Measurements from ENCODE around the gene ECE1. TPM values are rescaled to one million over a fixed set of nuclear protein-coding genes. Genes with fewer than 3 reads are reported as not detected.
"Not testable (repeated sequence)": the region's sequence is repeated elsewhere in the genome, so short reads cannot be mapped to it uniquely, and the experiment has no call there.

The ECE1 gene
- total and polyA plus RNA-seq, 5 donors from 2014 or later: 25.7 to 140 (median 28.6) TPM

- H3K4me1 Mint-ChIP-seq, H3K27ac Mint-ChIP-seq: not testable (repeated sequence)
Measured at GRCh38 chr1:21208137-21208700, 82.0 kb downstream of the ECE1 start.

GRCh38 chr1:21206117-21206516 is 84.1 kb downstream of the ECE1 start:
- no peaks in the 10 kb centered on the region for H3K9me3 Mint-ChIP-seq
- no peak for ATAC-seq (ENCODE audit: low read depth in 2 of 2)

More at GRCh38 chr1:21208137-21208700, 82.0 kb downstream of the ECE1 start:
- H3K27me3 ChIP-seq (ENCODE audit: control insufficient read depth, insufficient read depth, low read length); H3K36me3 Mint-ChIP-seq; H3K9me3 Mint-ChIP-seq; H3K4me1 ChIP-seq (ENCODE audit: control insufficient read depth, insufficient read depth, low read length, poor library complexity, severe bottlenecking); H3K4me3 Mint-ChIP-seq; ATAC-seq (ENCODE audit: low read depth in 2 of 2); H3K4me3 ChIP-seq (ENCODE audit: low read depth, low read length); H3K9me3 ChIP-seq (ENCODE audit: control insufficient read depth in 2 of 2, low read length in 2 of 2); DNase-seq; H3K36me3 ChIP-seq (ENCODE audit: control insufficient read depth, insufficient read depth, low read length); H3K27me3 Mint-ChIP-seq; H3K27ac ChIP-seq (ENCODE audit: insufficient read depth, low read length, poor library complexity, severe bottlenecking): not testable (repeated sequence)

GRCh38 chr1:21205416-21205815 is 84.8 kb downstream of the ECE1 start:
- no peak overlapping the region for H3K27ac ChIP-seq (ENCODE audit: insufficient read depth, low read length, poor library complexity, severe bottlenecking)
- no peaks in the 10 kb centered on the region for H3K4me1 Mint-ChIP-seq
- no peaks in the 10 kb centered on the region for H3K36me3 ChIP-seq (ENCODE audit: control insufficient read depth, insufficient read depth, low read length)
- ATAC-seq (ENCODE audit: low read depth in 2 of 2) (no peak), DNase-seq (no peak)
- no peak overlapping the region for H3K4me3 ChIP-seq (ENCODE audit: low read depth, low read length)
- no peaks in the 10 kb centered on the region for H3K36me3 Mint-ChIP-seq
- H3K4me1 ChIP-seq (ENCODE audit: control insufficient read depth, insufficient read depth, low read length, poor library complexity, severe bottlenecking): no peaks in the 10 kb centered on the region
- no peak overlapping the region for H3K4me3 Mint-ChIP-seq
- no peaks in the 10 kb centered on the region for H3K9me3 ChIP-seq (ENCODE audit: control insufficient read depth in 2 of 2, low read length in 2 of 2)
- H3K27ac Mint-ChIP-seq: no peak overlapping the region
- H3K27me3 Mint-ChIP-seq: no peaks in the 10 kb centered on the region
- no peaks in the 10 kb centered on the region for H3K9me3 Mint-ChIP-seq
- H3K27me3 ChIP-seq (ENCODE audit: control insufficient read depth, insufficient read depth, low read length): no peaks in the 10 kb centered on the region

More at GRCh38 chr1:21206117-21206516, 84.1 kb downstream of the ECE1 start:
- no peaks in the 10 kb centered on the region for H3K27me3 ChIP-seq (ENCODE audit: control insufficient read depth, insufficient read depth, low read length)
- no peaks in the 10 kb centered on the region for H3K9me3 ChIP-seq (ENCODE audit: control insufficient read depth in 2 of 2, low read length in 2 of 2)
- no peak for DNase-seq
- no peak overlapping the region for H3K27ac ChIP-seq (ENCODE audit: insufficient read depth, low read length, poor library complexity, severe bottlenecking)
- Mint-ChIP-seq H3K27ac (no peak overlapping the region), H3K36me3 (no peaks in the 10 kb centered on the region), H3K4me1 (no peaks in the 10 kb centered on the region), H3K4me3 (no peak overlapping the region), H3K27me3 (no peaks in the 10 kb centered on the region)
- H3K4me3 ChIP-seq (ENCODE audit: low read depth, low read length): no peak overlapping the region
- no peaks in the 10 kb centered on the region for H3K36me3 ChIP-seq (ENCODE audit: control insufficient read depth, insufficient read depth, low read length)
- H3K4me1 ChIP-seq (ENCODE audit: control insufficient read depth, insufficient read depth, low read length, poor library complexity, severe bottlenecking): no peaks in the 10 kb centered on the region

GRCh38 chr1:21201650-21202049 is 88.6 kb downstream of the ECE1 start:
- H3K4me3 ChIP-seq (ENCODE audit: low read depth, low read length): no peak overlapping the region
- Mint-ChIP-seq H3K27ac (no peak overlapping the region), H3K36me3 (no peaks in the 10 kb centered on the region), H3K4me1 (no peaks in the 10 kb centered on the region), H3K9me3 (no peaks in the 10 kb centered on the region), H3K4me3 (peak overlapping the region in 1 of 4 donors; percentile 10), H3K27me3 (peaks cover 10% of the 10 kb centered on the region)
- DNase-seq: no peak
- H3K27ac ChIP-seq (ENCODE audit: insufficient read depth, low read length, poor library complexity, severe bottlenecking): no peak overlapping the region
- no peak for ATAC-seq (ENCODE audit: low read depth in 2 of 2)
- no peaks in the 10 kb centered on the region for H3K4me1 ChIP-seq (ENCODE audit: control insufficient read depth, insufficient read depth, low read length, poor library complexity, severe bottlenecking)
- H3K27me3 ChIP-seq (ENCODE audit: control insufficient read depth, insufficient read depth, low read length): no peaks in the 10 kb centered on the region
- no peaks in the 10 kb centered on the region for H3K36me3 ChIP-seq (ENCODE audit: control insufficient read depth, insufficient read depth, low read length)
- H3K9me3 ChIP-seq (ENCODE audit: control insufficient read depth in 2 of 2, low read length in 2 of 2): no peaks in the 10 kb centered on the region

GRCh38 chr1:21201238-21201637 is 89.0 kb downstream of the ECE1 start:
- not testable (repeated sequence) for H3K27ac ChIP-seq (ENCODE audit: insufficient read depth, low read length, poor library complexity, severe bottlenecking); H3K27ac Mint-ChIP-seq; ATAC-seq (ENCODE audit: low read depth in 2 of 2); H3K27me3 ChIP-seq (ENCODE audit: control insufficient read depth, insufficient read depth, low read length); H3K4me1 ChIP-seq (ENCODE audit: control insufficient read depth, insufficient read depth, low read length, poor library complexity, severe bottlenecking); H3K4me3 ChIP-seq (ENCODE audit: low read depth, low read length); H3K4me3 Mint-ChIP-seq; H3K9me3 ChIP-seq (ENCODE audit: control insufficient read depth in 2 of 2, low read length in 2 of 2); H3K4me1 Mint-ChIP-seq; H3K36me3 ChIP-seq (ENCODE audit: control insufficient read depth, insufficient read depth, low read length); H3K36me3 Mint-ChIP-seq; DNase-seq; H3K9me3 Mint-ChIP-seq
- peaks cover 10% of the 10 kb centered on the region for H3K27me3 Mint-ChIP-seq

GRCh38 chr1:21200767-21201166 is 89.5 kb downstream of the ECE1 start:
- Histone ChIP-seq H3K4me3 (ENCODE audit: low read depth, low read length) (no peak overlapping the region), H3K27ac (ENCODE audit: insufficient read depth, low read length, poor library complexity, severe bottlenecking) (no peak overlapping the region), H3K27me3 (ENCODE audit: control insufficient read depth, insufficient read depth, low read length) (no peaks in the 10 kb centered on the region), H3K9me3 (ENCODE audit: control insufficient read depth in 2 of 2, low read length in 2 of 2) (no peaks in the 10 kb centered on the region), H3K36me3 (ENCODE audit: control insufficient read depth, insufficient read depth, low read length) (no peaks in the 10 kb centered on the region), H3K4me1 (ENCODE audit: control insufficient read depth, insufficient read depth, low read length, poor library complexity, severe bottlenecking) (no peaks in the 10 kb centered on the region)
- H3K9me3 Mint-ChIP-seq: no peaks in the 10 kb centered on the region
- no peaks in the 10 kb centered on the region for H3K36me3 Mint-ChIP-seq
- peaks cover 10% of the 10 kb centered on the region for H3K27me3 Mint-ChIP-seq
- H3K4me3 Mint-ChIP-seq: no peak overlapping the region
- ATAC-seq (ENCODE audit: low read depth in 2 of 2): no peak
- no peak for DNase-seq
- no peak overlapping the region for H3K27ac Mint-ChIP-seq
- no peaks in the 10 kb centered on the region for H3K4me1 Mint-ChIP-seq

GRCh38 chr1:21198929-21199328 is 91.3 kb downstream of the ECE1 start:
- Mint-ChIP-seq H3K4me1 (peaks cover 0 to 4% (median 0%) of the 10 kb centered on the region in 4 donors), H3K36me3 (no peaks in the 10 kb centered on the region), H3K4me3 (no peak overlapping the region), H3K27ac (no peak overlapping the region), H3K9me3 (no peaks in the 10 kb centered on the region), H3K27me3 (peaks cover 16% of the 10 kb centered on the region)
- ATAC-seq (ENCODE audit: low read depth in 2 of 2) (no peak), DNase-seq (no peak)
- Histone ChIP-seq H3K4me3 (ENCODE audit: low read depth, low read length) (no peak overlapping the region), H3K4me1 (ENCODE audit: control insufficient read depth, insufficient read depth, low read length, poor library complexity, severe bottlenecking) (no peaks in the 10 kb centered on the region), H3K36me3 (ENCODE audit: control insufficient read depth, insufficient read depth, low read length) (no peaks in the 10 kb centered on the region), H3K27me3 (ENCODE audit: control insufficient read depth, insufficient read depth, low read length) (no peaks in the 10 kb centered on the region), H3K9me3 (ENCODE audit: control insufficient read depth in 2 of 2, low read length in 2 of 2) (no peaks in the 10 kb centered on the region), H3K27ac (ENCODE audit: insufficient read depth, low read length, poor library complexity, severe bottlenecking) (no peak overlapping the region)

GRCh38 chr1:21192871-21193270 is 97.4 kb downstream of the ECE1 start:
- Mint-ChIP-seq H3K27ac (no peak overlapping the region), H3K36me3 (no peaks in the 10 kb centered on the region), H3K4me1 (peaks cover 0 to 4% (median under 1%) of the 10 kb centered on the region in 4 donors), H3K27me3 (peaks cover 15% of the 10 kb centered on the region), H3K4me3 (no peak overlapping the region), H3K9me3 (no peaks in the 10 kb centered on the region)
- Histone ChIP-seq H3K27me3 (ENCODE audit: control insufficient read depth, insufficient read depth, low read length) (no peaks in the 10 kb centered on the region), H3K9me3 (ENCODE audit: control insufficient read depth in 2 of 2, low read length in 2 of 2) (no peaks in the 10 kb centered on the region), H3K36me3 (ENCODE audit: control insufficient read depth, insufficient read depth, low read length) (no peaks in the 10 kb centered on the region), H3K4me1 (ENCODE audit: control insufficient read depth, insufficient read depth, low read length, poor library complexity, severe bottlenecking) (no peaks in the 10 kb centered on the region), H3K4me3 (ENCODE audit: low read depth, low read length) (no peak overlapping the region), H3K27ac (ENCODE audit: insufficient read depth, low read length, poor library complexity, severe bottlenecking) (no peak overlapping the region)
- no peak for DNase-seq
- ATAC-seq (ENCODE audit: low read depth in 2 of 2): no peak

Data from CD4-positive, CD25-positive, alpha-beta regulatory T cell (primary cell).